ENCODE measurements around the gene HSD17B11.
"Not testable (repeated sequence)": the region's sequence is repeated elsewhere in the genome, so short reads cannot be mapped to it uniquely, and the experiment has no call there.

The HSD17B11 gene
- total RNA-seq = 32.4 to 110 (median 64.9) reads per million in 18 experiments

DNA sequence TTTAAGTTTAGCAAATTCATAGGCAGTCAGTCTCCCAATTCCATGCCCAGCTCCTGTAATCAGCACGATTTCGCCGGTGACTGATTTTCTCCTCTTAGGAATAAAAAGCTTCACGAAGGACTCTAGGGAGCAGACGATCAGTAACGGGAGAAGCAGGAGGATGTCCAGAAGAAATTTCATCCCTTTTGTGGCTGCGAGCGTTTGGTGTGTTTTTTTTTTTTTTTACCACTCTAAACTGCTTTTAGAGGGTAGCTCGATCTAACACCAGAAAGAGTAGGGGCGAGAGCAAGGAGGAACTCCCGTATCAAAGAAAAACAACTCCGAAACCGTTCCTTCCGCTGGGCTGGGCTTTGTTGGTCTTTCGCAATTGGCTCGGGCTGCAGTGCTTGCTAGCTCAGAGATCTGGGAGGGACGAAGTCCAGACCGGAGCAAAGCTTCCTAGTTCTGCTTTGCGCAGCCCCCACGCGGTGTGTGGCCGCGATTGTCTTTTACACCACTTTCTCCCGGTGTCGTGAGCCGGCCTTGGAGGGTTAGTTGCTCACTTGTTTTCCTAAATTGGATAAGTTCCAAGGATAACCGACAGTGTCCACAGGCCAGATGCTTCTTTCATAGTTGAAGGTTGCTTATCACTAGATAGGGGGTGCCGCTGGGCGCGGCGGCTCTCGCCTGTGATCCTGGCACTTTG is at the start of gene HSD17B11:
Gene HSD17B11 (minus strand): TSS at position 298 of the 685 bp plus-strand sequence. CDS start 118 bp downstream, at position 180.
- DNase-seq = peak; percentile 97 to 98

- DNase-seq = no peak
These were observed 42.4 kb upstream of the HSD17B11 start for GRCh38 chr4:87433342-87433741.

- no peak for DNase-seq
These were observed 39.0 kb upstream of the HSD17B11 start for GRCh38 chr4:87430038-87430437.

DNA sequence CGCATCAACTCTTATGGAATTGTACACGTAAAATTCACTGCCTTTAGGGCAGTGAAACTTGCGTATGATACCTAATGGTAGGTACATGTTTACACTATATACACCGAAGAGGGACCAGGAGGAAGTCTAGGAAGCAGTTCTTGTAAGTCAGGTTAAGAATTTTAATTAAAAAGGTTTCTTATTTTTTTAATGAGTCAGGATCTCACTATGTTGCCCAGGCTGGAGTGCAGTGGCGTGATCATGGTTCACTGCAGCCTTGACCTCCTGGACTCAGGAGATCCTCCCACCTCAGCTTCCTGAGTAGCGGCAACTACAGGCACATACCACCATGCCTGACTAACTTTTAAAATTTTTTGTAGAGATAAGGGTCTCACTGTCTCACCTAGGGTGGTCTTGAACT is 38.0 kb upstream of the HSD17B11 start:
- DNase-seq = no peak

GRCh38 chr4:87427518-87427868 is 36.5 kb upstream of the HSD17B11 start:
- DNase-seq = no peak

DNA sequence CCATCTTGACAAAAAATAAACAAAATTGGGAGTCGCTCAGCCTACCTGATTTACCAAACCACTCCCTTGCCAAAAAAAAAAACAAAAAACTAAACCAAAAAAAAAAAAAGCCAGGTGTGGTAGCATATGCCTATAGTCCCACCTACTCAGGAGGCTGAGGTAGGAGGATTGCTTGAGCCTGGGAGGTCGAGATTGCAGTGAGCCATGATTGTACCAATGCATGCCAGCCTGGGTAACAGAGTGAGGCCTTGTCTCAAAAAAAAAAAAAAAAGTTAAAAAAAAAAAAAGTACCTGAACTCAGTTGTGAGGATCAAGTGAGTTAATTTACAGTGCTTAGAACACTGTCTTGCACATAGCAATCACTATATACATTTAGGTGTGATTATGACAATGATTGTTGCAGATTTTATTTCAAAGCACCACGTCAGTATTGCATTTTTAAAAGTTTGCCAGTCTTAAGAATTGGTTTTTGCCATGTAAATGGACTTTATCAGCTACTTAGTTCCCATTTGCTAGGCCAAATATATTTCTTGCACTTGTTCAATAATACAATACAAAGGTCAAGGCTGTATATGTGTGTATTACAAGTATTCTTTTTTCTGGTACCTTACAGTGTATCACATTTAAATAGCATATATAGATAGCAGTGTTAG is 36.0 kb upstream of the HSD17B11 start:
- no peak for DNase-seq

DNA sequence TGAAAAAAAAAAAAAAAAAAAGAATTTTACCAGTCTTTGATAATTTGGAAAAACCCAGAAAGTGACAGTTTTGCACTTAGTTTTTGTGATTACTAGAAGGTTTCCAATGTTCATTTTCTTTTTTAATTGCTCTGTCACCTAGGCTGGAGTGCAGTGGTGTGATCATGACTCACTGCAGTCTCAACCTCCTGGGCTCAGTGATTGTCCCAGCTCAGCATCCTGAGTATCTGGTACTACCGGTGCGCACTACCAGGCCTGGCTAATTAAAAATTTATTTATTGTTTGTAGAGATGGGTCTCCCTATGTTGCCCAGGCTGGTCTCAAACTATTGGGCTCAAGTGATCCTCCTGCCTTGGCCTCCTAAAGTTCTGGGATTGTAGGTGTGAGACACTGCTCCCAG is 34.7 kb upstream of the HSD17B11 start:
- no peak for DNase-seq

DNA sequence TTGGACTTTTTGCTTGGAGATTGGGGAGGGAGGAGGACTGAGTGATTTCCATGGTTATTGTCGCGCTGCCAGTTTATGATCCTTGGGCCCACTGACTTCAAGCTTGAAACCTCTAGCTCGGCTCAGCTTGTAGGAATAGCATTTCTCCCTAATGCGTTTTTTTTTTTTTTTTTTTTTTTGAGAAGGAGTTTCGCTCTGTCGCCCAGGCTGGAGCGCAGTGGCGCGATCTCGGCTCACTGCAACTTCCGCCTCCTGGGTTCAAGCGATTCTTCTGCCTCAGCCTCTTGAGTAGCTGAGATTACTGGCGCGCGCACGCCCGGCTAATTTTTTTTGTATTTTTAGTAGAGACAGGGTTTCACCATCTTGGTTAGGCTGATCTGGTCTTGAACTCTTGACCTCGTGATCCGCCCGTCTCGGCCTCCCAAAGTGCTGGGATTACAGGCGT is 33.1 kb upstream of the HSD17B11 start:
- DNase-seq = not testable (repeated sequence)

- no peak for DNase-seq
These were observed 32.5 kb upstream of the HSD17B11 start for GRCh38 chr4:87423317-87424098.

GRCh38 chr4:87422104-87423052 is 31.4 kb upstream of the HSD17B11 start, which contains the start of gene NUDT9:
Gene NUDT9 (plus strand): TSS chr4:87422573. CDS start chr4:87422906, 333 bp downstream.
- peak; percentile 92 to 93 for DNase-seq

DNA sequence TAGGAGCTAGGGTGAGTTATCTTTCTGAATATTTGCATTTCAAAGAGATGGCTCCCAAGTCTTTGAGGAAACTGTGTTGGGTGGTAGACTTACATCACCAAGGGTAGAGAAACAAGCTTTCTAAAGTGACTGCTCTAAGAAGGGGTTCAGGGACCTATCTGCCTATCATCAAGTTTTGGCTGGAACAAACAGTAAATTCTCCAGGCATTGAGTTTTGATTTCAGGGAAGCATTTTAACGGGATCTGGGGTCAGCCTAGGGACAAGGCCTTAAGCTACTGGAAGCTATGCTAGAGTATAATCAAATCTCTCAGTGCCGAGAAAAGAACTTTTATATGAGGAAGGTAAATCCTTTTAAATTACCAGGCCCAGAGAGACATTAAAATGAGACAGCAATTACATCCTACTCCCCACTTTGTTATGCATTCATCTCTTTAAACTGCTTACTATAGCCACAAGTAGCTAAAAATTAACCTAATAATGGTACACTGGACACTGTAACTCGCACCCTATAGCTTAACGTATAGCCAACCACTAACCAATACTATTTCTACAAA is 29.4 kb upstream of the HSD17B11 start:
- DNase-seq = no peak

DNA sequence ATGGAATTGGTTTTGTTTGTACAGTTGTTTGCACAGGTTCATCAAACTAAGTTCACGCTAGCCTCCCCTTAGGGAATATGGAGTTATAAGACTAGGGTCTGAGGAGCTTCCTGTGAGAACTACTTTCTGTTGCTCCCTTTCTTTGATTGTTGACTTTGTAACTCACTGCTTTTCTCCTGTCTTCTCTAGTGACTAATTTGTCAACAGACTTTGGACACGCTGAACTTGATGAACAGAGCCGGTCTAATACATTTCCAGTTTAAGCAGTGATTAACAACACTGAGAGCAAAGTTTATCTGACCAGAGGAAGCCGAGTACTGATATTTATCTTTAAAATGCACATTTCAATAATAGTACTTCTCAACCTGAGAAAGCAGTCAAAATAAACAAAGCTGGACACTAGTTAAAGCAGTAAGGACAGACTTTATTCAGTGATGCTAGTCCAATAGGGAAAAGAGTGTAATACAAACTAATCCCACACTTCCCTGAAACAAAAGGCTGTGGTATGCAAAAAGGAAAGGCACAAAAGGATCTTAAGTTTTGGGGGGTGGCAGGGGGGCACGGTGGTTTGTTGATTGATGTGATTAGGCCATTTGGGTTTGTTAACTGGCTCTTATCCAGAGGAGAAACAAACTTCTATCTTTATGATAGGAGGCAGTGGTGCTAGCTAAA is 28.7 kb upstream of the HSD17B11 start:
- no peak for DNase-seq

GRCh38 chr4:87418410-87418809 is 27.4 kb upstream of the HSD17B11 start:
- not testable (repeated sequence) for DNase-seq

- DNase-seq = no peak
These were observed 26.0 kb upstream of the HSD17B11 start for GRCh38 chr4:87416965-87417364.

- no peak for DNase-seq
These were observed 23.8 kb upstream of the HSD17B11 start for GRCh38 chr4:87414816-87415215.

DNA sequence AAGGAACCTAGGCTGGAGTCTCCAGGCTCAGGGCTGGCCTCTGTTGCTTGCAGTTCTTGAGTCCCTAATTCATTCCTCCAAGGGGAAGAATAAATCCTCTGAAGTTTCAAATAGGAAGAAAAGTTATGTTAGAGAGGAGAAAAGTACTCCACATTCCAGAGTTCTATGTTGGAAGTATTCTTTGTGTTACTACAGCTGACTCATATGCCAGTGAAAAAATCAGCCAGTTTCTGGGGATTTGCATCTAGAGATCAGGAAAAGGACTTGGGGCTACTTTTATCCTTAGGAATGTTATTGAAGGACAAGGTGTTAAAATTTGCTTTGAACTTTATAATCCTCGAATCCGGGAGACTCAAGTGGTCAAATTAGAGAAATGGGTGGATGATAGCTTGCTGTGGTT is 19.7 kb upstream of the HSD17B11 start:
- DNase-seq = no peak

DNA sequence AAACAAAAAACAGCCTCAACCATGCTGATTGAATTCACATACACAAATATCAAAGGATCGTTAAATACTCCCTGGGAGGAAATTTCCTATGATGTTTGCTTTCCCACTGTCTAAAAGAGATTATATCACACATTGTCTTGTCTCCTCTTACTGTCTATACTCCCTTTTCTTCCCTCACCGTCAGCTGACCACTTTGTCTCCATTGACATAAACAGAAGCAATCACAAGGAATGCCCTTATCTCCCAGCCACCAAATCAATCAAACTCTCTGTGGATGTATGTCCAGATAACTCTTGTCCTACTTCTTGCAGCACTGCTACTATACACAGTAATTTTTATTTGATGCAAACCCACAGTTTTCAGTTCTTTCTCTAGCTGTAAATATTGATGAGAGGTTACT is 19.2 kb upstream of the HSD17B11 start:
- DNase-seq = no peak

- DNase-seq = no peak
These were observed 18.5 kb upstream of the HSD17B11 start for GRCh38 chr4:87409420-87409939.

- not testable (repeated sequence) for DNase-seq
These were observed 15.9 kb upstream of the HSD17B11 start for GRCh38 chr4:87406902-87407301.

DNA sequence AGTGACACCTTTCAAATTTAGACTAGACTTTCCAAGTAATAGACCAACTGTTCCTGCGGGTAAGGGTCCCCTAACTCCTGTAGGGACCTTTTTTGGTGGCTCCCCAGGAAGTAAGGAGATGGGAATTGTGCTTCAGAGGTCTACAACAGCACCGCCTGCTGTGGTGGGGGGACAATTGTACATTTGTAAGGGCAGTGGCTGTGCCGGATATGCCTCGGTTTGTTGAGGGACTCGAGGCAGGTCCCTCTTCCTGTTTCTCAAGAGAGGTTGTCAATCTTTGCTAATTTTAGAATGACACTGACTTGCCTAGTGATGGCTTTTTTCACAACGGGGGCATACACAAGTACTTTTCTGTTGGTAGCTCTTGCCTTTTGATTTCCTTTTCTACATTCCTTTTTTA is 15.5 kb upstream of the HSD17B11 start:
- DNase-seq = peak in 1 of 2 donors; percentile 6

DNA sequence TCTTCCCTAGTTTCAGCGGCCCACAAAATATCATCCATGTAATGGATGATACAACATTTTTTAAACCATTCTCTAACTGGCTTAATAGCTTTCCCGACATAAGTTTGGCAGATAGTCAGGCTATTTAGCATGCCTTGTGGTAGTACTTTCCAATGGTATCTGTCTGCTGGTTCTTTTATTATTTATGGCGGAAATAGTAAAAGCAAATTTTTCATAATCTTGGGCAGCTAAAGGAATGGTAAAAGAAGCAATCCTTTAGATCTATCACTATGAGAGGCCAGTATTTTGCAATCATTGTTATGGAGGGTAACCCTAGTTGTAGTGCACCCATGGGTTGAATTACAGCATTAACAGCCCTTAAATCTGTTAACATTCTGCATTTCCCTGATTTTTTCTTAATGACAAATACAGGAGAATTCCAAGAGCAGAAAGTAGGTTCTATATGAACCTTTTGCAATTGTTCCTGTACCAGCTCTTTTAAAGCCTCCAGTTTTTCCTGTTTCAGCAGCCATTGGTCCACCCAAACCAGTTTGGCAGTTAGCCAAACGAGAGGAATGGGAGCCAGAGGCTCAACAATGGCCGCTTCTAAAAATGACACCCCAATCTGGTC is 14.3 kb upstream of the HSD17B11 start:
- DNase-seq = no peak

Measured in inflammatory macrophage (primary cell).